Osteoblast (primary cell): Measurements from ENCODE around the gene FRMD8. TPM values are rescaled to one million over a fixed set of nuclear protein-coding genes. Genes with fewer than 3 reads are reported as not detected.

ENCODE experiments used
- DNase-seq: peaks from one replicate; pipeline ENCODE4 v3.0.0; 2011; ENCODE audit warnings: low spot score, mixed read lengths; ENCODE audit not compliant: insufficient read length; ENCODE audit errors: missing footprints
- H2AFZ ChIP-seq: 2 replicates; pipeline ENCODE4 v1.6.0; 2011; ENCODE audit warnings: mild to moderate bottlenecking, low read length
- H3K27ac ChIP-seq: 2 replicates; pipeline ENCODE4 v1.5.1; 2011; ENCODE audit warnings: mild to moderate bottlenecking, low read depth, low read length, moderate library complexity
- H3K27me3 ChIP-seq: 2 replicates; pipeline ENCODE4 v1.6.0; 2012; ENCODE audit warnings: mild to moderate bottlenecking, control low read depth, inconsistent platforms, low read length, moderate library complexity; ENCODE audit not compliant: insufficient read depth
- H3K36me3 ChIP-seq: 2 replicates; pipeline ENCODE4 v1.5.1; 2011; ENCODE audit warnings: mild to moderate bottlenecking, low read length, control low read depth, moderate library complexity; ENCODE audit not compliant: insufficient read depth
- H3K4me1 ChIP-seq: 2 replicates; pipeline ENCODE4 v1.5.1; 2011; ENCODE audit warnings: mild to moderate bottlenecking, low read length, control low read depth, moderate library complexity; ENCODE audit not compliant: insufficient read depth
- H3K4me2 ChIP-seq: 2 replicates; pipeline ENCODE4 v1.6.0; 2011; ENCODE audit warnings: mild to moderate bottlenecking, low read length; ENCODE audit not compliant: insufficient read depth
- H3K4me3 ChIP-seq: fragments of 200-600 bp; sonication (generic); 3 replicates; pipeline ENCODE4 v1.5.1; 2012; ENCODE audit warnings: mild to moderate bottlenecking, low read length, inconsistent platforms; ENCODE audit not compliant: insufficient read depth
- H3K79me2 ChIP-seq: 2 replicates; pipeline ENCODE4 v1.6.0; 2012; ENCODE audit warnings: mild to moderate bottlenecking, low read length, control low read depth, inconsistent platforms; ENCODE audit not compliant: insufficient read depth
- H3K9me3 ChIP-seq: 2 replicates; pipeline ENCODE4 v1.5.1; 2011; ENCODE audit warnings: low read depth, low read length, control low read depth
- H4K20me1 ChIP-seq: 2 replicates; pipeline ENCODE4 v1.6.0; 2012; ENCODE audit warnings: mild to moderate bottlenecking, low read length, control low read depth; ENCODE audit not compliant: insufficient read depth
- total RNA-seq: library from RNA; depleted of rRNA; stranded (reverse); fragments of >200 nt; gene quantifications from 2 replicates; pipeline ENCODE4 v1.2.3, GENCODE V29; 2012
- TF ChIP-seq, protein P1 (sequence below): IDR thresholded peaks from 2 replicates; pipeline ENCODE4 v1.5.1; 2011; ENCODE audit warnings: mild to moderate bottlenecking, low read depth, low read length, moderate library complexity; ENCODE audit errors: extremely low read depth

FRMD8 gene
- total RNA-seq, 1 donor, result 78.2 TPM

DNA sequence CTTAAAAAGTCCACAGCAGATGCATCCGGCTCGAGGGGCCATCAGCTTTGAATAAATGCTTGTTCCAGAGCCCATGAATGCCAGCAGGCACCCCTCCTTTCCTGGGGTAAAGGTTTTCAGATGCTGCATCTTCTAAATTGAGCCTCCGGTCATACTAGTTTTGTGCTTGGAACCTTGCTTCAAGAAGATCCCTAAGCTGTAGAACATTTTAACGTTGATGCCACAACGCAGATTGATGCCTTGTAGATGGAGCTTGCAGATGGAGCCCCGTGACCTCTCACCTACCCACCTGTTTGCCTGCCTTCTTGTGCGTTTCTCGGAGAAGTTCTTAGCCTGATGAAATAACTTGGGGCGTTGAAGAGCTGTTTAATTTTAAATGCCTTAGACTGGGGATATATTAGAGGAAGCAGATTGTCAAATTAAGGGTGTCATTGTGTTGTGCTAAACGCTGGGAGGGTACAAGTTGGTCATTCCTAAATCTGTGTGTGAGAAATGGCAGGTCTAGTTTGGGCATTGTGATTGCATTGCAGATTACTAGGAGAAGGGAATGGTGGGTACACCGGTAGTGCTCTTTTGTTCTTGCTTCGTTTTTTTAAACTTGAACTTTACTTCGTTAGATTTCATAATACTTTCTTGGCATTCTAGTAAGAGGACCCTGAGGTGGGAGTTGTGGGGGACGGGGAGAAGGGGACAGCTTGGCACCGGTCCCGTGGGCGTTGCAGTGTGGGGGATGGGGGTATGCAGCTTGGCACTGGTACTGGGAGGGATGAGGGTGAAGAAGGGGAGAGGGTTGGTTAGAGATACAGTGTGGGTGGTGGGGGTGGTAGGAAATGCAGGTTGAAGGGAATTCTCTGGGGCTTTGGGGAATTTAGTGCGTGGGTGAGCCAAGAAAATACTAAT lies 38.0 kb downstream of the FRMD8 start:
- TF ChIP-seq, protein P1, sequence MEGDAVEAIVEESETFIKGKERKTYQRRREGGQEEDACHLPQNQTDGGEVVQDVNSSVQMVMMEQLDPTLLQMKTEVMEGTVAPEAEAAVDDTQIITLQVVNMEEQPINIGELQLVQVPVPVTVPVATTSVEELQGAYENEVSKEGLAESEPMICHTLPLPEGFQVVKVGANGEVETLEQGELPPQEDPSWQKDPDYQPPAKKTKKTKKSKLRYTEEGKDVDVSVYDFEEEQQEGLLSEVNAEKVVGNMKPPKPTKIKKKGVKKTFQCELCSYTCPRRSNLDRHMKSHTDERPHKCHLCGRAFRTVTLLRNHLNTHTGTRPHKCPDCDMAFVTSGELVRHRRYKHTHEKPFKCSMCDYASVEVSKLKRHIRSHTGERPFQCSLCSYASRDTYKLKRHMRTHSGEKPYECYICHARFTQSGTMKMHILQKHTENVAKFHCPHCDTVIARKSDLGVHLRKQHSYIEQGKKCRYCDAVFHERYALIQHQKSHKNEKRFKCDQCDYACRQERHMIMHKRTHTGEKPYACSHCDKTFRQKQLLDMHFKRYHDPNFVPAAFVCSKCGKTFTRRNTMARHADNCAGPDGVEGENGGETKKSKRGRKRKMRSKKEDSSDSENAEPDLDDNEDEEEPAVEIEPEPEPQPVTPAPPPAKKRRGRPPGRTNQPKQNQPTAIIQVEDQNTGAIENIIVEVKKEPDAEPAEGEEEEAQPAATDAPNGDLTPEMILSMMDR, result no peak
- no peak for DNase-seq
- H3K4me3 ChIP-seq, result peak overlapping the region; percentile 77
- peaks cover 66% of the 10 kb centered on the region for H4K20me1 ChIP-seq
- H2AFZ ChIP-seq, result no peak overlapping the region
- peak overlapping the region; percentile 84 for H3K4me2 ChIP-seq
- peaks cover 86% of the 10 kb centered on the region for H3K79me2 ChIP-seq
- H3K27ac ChIP-seq, result peak overlapping the region; percentile 100
- H3K4me1 ChIP-seq, result peaks cover 39% of the 10 kb centered on the region
- no peaks in the 10 kb centered on the region for H3K9me3 ChIP-seq
- no peaks in the 10 kb centered on the region for H3K27me3 ChIP-seq
- peaks cover 46% of the 10 kb centered on the region for H3K36me3 ChIP-seq

DNA sequence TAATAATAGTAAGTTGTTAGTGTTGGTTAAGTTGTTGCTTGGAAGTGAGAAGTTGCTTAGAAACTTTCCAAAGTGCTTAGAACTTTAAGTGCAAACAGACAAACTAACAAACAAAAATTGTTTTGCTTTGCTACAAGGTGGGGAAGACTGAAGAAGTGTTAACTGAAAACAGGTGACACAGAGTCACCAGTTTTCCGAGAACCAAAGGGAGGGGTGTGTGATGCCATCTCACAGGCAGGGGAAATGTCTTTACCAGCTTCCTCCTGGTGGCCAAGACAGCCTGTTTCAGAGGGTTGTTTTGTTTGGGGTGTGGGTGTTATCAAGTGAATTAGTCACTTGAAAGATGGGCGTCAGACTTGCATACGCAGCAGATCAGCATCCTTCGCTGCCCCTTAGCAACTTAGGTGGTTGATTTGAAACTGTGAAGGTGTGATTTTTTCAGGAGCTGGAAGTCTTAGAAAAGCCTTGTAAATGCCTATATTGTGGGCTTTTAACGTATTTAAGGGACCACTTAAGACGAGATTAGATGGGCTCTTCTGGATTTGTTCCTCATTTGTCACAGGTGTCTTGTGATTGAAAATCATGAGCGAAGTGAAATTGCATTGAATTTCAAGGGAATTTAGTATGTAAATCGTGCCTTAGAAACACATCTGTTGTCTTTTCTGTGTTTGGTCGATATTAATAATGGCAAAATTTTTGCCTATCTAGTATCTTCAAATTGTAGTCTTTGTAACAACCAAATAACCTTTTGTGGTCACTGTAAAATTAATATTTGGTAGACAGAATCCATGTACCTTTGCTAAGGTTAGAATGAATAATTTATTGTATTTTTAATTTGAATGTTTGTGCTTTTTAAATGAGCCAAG lies 38.9 kb downstream of the FRMD8 start:
- Histone ChIP-seq H2AFZ (no peak overlapping the region), H3K27me3 (no peaks in the 10 kb centered on the region), H3K79me2 (peaks cover 87% of the 10 kb centered on the region), H3K36me3 (peaks cover 51% of the 10 kb centered on the region), H3K9me3 (no peaks in the 10 kb centered on the region), H3K4me3 (peak overlapping the region; percentile 77), H3K27ac (peak overlapping the region; percentile 100), H3K4me1 (peaks cover 37% of the 10 kb centered on the region), H3K4me2 (peak overlapping the region; percentile 84), H4K20me1 (peaks cover 75% of the 10 kb centered on the region)
- TF ChIP-seq, protein P1, result no peak
- no peak for DNase-seq

DNA sequence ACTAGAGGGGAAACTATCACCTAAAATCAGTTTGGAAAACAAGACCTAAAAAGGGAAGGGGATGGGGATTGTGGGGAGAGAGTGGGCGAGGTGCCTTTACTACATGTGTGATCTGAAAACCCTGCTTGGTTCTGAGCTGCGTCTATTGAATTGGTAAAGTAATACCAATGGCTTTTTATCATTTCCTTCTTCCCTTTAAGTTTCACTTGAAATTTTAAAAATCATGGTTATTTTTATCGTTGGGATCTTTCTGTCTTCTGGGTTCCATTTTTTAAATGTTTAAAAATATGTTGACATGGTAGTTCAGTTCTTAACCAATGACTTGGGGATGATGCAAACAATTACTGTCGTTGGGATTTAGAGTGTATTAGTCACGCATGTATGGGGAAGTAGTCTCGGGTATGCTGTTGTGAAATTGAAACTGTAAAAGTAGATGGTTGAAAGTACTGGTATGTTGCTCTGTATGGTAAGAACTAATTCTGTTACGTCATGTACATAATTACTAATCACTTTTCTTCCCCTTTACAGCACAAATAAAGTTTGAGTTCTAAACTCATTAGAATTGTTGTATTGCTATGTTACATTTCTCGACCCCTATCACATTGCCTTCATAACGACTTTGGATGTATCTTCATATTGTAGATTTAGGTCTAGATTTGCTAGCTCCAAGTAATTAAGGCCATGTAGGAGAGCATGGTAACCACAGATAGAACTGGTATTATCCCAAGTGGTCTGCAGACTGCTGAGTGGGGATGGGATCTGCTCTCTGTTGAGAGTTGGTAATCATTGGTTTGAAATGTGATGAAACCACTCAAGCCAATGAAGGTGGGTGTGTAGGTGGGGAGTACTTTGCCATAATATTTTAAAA lies 39.8 kb downstream of the FRMD8 start:
- TF ChIP-seq, protein P1, result no peak
- Histone ChIP-seq H3K27me3 (no peaks in the 10 kb centered on the region), H3K36me3 (peaks cover 55% of the 10 kb centered on the region), H3K4me1 (peaks cover 39% of the 10 kb centered on the region), H3K4me2 (peak overlapping the region; percentile 84), H2AFZ (no peak overlapping the region), H3K79me2 (peaks cover 94% of the 10 kb centered on the region), H3K9me3 (no peaks in the 10 kb centered on the region), H3K27ac (peak overlapping the region; percentile 100), H3K4me3 (peak overlapping the region; percentile 77), H4K20me1 (peaks cover 84% of the 10 kb centered on the region)
- no peak for DNase-seq
